GM19099 (cell line): ENCODE results near the gene BTRC.

ENCODE experiments used
- POLR2A ChIP-seq: IDR thresholded peaks from 3 replicates; pipeline ENCODE4 v1.6.1; 2011; ENCODE audit warnings: low read depth; ENCODE audit not compliant: insufficient read length; ENCODE audit errors: extremely low read depth

Gene BTRC

DNA sequence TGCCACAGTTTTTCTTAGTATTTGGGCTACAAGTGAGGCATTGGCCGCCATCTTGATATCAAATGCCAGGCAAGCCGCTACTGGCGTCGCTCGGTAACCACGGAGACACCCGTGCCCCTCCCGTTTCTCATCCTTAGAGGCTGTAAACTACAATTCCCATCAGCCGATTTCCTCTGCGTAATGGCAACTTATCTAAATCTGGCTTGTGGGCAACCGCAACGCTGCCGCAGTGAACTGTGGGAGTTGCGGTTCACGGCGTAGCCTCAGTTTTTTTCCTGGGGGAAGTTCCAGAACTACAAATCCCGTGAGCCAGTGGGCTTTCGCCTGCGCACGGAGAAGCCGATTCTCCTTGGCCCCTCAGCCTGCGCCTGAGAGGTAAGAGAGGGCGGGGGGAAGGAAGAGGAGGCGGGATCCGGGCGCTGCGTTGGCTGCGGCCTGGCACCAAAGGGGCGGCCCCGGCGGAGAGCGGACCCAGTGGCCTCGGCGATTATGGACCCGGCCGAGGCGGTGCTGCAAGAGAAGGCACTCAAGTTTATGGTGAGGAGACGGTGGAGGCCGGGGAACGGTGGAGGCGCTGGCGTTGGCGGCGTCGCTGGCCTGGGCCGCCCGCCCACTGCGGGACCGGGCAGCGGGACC, at the start of gene BTRC:
Gene BTRC, plus strand, starts transcription at position 474 of the 636 bp plus-strand sequence. Its CDS starts 16 bp downstream, at position 490.
- peak; percentile 71 for TF ChIP-seq POLR2A

DNA sequence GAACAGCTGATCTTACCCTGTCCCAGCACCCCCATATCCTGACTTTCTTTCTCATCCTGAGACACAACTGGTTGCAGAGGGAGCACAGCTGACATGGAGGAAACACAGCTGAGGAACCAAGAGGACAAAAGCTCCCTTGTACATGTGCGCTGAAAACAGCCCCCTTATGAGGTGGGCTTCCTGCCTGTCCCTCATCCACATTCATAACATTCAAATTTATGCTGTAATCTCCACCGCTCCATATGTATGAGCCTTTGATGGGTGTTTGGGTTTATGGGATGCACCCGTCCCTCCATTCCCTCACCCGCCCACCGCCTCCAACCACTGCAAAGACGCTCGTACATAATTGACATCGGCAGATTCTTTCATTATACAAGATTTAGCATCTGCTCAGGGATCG, 49.6 kb upstream of the BTRC start:
- TF ChIP-seq POLR2A, result no peak

DNA sequence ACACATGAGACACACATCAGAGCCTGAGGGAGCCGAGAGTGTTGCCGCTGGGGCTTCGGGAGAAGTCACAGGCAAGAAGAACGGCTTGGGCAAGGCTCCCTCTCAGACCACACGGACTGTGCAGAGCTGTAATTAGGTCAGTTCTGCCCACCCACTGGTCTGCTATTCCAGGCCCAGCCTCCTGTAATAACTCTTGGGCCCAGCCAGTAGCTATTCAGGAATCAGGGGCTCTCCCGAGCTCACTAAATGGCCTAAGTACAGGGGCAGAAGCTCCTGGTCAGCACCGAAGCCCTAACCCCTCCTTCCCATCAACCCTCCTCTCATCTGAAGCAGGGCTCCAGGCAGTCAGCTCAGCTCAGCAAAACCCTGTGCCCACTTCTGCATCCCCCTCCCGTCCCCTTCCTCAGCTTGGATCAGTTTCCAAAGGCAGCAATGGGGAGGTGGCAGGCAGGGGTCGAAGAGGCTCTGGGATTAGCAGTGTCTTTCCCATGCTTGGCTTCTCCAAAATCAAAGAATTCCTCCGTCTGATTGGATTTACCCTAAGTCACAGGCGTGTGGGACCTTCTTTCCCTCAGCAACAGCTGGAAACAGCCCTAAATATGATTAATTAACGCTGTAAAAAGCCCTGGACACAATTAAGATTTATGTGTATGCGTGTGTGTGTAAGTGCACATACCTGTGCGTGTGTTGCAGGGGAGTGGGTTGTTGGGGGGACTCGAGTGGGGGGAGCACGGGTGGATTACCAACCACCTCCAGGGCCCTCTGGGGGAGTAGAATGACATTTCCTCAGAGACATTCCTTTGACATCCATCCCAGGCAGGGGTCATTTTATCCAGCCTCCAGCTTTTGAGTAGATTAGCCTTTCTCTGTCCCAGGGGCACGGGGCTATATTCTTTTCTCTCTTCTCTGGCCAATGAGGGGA, 48.4 kb upstream of the BTRC start:
- TF ChIP-seq POLR2A, result no peak

DNA sequence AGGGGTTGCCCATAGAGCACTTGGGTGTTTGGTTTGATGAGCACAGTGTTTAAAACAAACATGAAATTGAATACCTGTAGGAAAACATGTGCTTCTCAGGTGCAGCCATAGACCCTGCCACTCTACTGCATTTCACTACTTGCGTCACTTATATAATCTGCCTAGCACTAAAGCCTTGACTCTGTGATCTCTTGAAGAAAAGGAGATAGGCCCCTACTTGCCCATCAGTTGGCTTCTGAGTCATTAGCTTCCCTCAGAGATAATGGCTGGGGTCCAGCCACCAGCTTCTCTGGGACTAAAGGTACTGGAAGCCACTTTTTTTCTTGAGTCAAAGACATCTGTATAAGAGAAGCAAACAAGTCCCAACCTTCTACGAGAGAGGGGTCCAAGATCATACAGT, 45.9 kb upstream of the BTRC start:
- TF ChIP-seq POLR2A, result no peak

DNA sequence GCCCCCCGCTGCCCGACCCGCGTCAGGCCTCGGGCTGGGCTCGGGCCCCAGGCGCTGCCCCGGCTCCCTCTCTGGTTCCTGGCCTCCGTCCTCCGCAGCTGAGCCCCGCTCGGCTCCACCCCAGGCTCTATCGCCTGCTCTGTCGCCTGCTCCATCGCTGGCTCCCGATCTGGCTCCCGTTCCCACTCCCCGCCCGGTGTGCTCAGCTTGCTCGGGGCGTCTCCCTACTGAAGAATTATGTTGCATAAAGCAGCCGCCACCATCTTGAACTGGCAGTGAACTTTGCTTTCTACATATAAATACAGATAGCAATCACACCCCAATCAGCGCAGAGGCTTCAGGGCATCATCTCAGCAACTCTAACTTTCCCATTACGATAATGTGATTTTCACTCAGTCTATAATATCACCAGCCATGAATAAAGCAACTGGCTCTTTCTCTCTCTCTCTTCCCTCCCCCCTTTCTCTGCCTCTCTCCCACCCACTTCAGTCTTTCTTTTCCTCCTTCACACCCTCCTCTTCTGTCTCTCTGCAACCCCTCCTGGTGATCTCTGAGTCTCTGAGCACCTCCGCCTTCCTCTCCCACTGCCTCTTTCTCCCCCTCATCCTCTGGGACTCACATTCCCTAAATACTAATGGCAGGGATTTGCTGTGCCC, 43.3 kb upstream of the BTRC start:
- TF ChIP-seq POLR2A, result no peak

DNA sequence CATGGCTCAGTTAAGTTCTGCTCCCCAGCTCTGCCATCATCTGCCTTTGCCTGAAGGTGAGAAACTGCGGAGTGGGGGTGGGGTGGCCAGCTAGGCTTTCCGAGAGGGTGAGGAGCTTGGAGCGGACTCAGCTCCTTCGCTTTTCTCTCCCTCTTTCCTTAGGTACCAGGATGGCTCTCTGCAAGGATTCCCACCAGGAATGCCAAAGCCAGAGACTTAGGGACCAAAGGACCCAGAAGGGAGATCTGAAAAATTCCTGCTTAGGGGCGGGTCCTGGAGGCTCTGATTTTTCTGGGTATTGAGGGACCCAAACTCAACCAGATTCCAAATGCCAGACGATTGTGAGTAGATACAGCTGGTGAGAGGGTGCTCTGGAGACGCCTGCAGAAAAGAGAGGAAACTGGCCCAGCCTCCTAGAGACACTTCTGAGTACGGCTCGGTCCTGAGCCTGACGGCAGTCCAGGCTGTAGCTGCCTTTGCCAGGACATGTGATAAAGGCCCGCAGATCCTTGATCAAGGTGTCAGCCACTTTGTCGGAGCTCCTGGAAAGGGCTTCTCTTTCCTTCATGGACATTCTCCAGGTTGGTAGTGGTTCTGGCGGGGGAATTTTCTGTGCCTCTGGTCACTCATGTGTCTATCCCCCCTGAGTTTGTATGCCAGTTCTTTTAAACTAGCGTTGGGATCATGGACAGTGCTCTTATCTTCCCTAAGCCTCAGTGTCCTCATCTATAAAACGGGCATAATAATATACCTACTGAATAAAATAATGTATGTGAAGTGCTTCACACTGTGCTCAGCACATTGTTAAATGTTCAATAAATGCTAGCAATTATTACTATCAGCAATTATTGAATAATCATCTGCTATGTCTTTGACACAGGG, 42.5 kb upstream of the BTRC start:
- no peak for TF ChIP-seq POLR2A

DNA sequence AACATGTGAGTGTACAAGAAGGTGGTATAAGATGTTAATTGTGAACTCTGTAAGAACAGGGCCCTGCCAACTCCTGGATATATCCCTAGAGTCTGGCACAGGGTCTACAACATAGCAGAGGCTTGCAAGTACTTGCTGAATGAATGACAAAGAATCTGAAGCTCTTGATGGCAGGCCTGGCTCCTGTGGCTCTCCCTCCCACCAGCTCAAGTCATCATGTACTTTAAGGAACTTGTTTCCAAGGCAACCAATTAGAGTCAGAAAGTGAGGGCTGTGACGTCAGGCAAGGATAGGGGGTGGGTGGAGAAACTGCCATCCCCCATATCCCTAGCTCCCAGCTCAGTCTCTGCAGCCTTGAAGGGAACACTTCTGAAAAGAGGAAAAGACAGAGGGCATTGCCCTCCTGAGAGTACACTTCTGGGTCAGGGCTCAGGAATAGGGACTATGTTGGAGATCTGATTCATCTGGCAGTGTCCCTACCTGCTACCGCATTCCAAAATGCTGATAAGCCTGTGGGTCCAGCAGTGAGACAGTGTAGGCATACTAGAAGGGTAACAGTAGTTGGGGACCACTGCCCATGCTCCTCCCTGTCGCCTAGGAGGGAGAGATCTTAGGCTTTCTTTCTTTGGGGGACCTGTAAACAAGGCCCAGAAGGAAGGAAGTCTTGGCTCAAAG, 34.6 kb upstream of the BTRC start:
- no peak for TF ChIP-seq POLR2A

DNA sequence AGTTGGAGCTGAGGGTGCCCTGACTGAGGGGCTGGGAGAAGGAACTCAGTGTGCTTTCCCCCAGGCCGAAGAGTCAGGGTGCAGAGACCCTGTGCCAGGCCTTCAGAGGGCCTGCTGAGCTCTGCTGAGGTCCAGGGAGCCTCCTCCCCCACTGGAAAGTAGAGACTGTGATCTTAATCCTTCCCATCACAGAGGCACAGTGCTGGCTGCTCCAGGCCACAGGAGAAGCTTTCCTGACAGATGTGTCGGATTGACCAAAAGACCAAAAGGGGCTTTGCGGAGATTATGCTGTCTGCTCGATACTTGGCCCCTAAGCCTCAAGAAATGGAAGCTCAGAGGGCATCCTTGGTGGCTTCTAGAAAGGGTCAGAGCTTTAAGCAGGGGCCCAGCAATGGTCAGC, 32.9 kb upstream of the BTRC start:
- no peak for TF ChIP-seq POLR2A

DNA sequence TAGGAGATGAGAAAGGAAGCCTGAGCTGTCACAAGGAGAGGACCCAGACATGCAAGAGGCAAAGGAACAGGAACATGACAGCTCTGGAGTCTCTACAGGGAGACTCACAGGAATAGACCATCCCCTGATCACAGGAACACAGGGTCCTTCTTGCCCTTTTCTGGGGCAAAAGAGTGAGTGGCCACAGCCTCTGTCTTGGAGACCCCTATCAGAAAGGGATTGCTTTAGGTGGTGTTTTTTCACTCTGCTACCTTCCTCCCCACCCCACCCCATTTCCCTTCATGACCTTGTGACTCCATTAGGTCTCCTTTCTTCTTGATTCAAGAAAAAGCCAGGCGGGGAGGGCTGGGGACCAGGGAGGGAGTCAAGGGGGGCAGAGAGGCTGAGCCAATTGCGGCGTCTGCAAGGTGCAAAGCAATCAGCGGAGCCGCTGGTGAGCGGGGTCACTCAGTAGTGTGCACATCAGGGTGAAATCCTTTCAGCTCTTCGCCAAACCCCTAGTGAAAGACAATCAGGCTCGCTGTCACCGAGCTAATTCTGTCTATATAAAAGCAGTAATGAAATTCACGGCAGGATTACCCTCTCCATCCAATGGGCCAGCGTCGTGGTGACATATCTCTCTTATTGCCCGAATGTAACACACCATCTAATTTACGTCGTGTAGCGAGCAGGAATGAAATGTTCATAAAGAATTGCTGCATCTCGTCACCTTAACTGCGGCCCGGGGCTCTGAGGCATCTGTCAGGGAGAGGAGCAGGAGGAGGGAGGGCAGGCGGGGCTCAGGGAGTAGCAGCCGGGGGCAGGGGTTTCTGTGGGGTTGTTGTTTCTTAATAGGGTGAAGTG, 31.5 kb upstream of the BTRC start:
- no peak for TF ChIP-seq POLR2A

DNA sequence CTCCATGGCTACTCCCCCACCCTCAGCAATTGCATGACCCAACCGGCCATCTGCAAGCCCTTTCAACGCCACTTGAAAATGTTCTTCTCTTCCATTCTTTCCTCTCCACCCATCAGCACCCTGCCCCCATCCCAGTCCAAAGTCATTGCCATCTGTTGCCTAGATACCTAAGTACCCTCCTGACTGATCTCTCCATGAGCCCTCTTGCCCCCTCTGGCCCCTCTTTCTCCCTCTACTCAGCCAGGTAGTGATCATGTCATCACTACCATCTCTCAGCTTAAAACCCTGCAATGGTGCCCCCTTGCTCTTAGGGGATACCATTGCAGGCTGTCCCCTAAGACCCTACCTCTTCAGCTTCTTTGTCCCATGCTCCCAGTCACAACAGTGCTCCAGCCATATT, 30.5 kb upstream of the BTRC start:
- no peak for TF ChIP-seq POLR2A

DNA sequence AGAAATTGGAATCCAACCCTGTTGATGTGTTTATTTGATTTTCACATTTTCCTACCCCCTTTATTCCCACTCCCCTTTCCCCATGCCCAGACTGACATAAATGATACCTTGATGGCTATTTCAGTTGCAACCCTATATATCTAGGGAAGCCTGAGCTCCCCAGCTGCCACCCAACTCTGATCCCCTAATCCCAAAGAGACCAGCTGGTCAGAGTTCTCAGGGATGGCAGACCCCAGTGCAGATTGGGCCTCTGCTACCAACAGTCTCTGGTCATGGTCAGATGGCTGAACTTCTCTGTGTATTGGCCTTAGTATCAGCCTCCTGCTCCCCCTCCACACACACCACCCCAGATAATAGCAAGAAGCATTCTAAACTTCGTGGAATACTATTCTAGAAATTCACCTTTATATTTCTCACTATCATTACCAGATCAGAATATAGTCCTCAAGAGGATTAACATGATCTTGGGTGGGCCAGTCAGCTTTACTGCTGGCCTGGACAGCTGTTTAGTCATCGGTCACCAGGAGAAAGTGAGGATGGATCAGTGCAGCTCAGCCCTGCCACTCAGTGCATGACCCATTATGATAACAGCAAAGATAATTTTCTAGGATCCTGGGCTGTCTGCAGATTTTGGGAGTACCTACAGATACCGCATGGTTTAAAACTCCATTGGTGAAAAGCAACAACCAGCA, 24.5 kb upstream of the BTRC start:
- no peak for TF ChIP-seq POLR2A

DNA sequence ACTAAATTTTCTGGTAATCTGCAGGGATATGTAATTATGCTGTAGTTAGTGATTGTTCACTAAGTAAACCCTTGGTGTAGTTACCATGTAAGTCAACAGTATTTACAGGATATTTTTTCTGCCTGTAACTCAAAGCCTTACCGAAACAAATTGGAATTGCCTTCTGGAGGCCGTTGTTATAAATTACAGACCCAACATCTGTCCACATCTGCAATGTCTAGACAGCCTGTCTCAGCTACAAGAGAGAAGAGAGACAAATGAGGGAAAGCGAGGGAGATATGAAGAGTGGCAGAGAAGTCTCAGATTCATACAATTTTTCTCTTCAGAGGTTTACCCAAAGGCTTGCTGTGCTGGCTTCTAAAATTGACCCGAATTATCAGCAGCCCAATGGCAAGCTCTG, 23.7 kb upstream of the BTRC start:
- no peak for TF ChIP-seq POLR2A

DNA sequence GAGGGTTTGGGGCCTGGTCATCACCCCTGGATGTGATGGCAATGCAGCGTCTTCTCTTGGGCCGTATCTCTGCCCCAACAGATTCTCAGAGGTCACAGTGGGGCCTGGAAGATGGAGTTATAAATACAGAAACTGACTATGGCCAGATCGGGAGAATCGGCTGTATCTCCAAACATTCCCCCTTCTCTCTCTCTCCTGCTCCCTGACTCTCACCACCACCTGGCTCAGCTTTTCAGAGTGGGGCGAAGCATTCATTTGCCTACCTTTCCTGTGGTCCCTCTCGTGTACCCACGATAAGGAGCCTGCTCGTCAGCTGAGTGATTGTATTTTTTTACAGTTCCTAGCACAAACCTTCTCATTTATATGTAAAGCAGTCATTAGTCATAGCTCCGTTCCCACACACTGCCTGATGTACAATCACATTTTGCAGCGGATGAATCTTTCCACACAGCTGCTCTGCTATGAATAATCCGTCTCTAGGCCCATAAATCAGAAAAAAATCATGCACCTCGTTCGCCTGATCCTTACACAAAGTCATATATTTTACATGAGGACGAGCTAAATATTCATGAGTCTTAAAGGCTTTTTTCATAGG, 23.2 kb upstream of the BTRC start:
- no peak for TF ChIP-seq POLR2A

DNA sequence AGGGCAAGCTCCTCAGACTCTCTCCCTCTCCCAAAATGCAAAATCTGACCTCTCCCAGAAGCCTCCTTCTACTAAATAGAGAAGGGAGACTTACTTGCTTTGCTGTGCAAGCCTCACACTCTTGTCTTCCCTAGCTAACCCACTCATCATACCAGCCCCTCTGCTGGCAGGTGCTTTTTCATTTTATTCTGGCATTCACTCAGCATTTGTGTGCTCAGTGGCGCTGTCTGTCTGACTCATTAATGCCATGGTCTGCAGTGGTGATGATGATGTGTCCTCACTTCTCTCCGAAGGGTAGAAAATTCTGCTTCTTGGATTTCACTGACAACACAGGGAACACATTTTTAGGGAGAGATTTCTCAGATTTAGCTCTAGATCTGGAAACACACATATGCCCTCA, 22.0 kb upstream of the BTRC start:
- no peak for TF ChIP-seq POLR2A
